Upper lobe of left lung (tissue), 6 donors: ENCODE data around the gene AJUBA. TPM values are rescaled to one million over a fixed set of nuclear protein-coding genes. Genes with fewer than 3 reads are reported as not detected.

Experiments used
- ATAC-seq, 2 donors: fragments of 200-7000 bp; cut with Tn5 transposase; one replicate each; pipeline ENCODE4 v1.9.1; 2022; ENCODE audit warnings: mild to moderate bottlenecking in 2 of 2, moderate library complexity in 2 of 2; ENCODE audit not compliant: low FRiP score in 2 of 2
- DNase-seq, 2 donors: peaks; one replicate each; pipeline ENCODE4 v3.0.0-alpha.2; 2019 to 2020
- H3K27ac ChIP-seq, 4 donors: fragments of 200-600 bp; sonication (generic); one replicate each; pipeline ENCODE4 v1.5.1; 2016 to 2019
- H3K27me3 ChIP-seq, 4 donors: fragments of 200-600 bp; sonication (generic); one replicate each; pipeline ENCODE4 v1.5.1; 2017 to 2019
- H3K36me3 ChIP-seq, 4 donors: fragments of 200-600 bp; sonication (generic); one replicate each; pipeline ENCODE4 v1.5.1; 2016 to 2019
- H3K4me1 ChIP-seq, 4 donors: fragments of 200-600 bp; sonication (generic); one replicate each; pipeline ENCODE4 v1.5.1; 2018 to 2019
- H3K4me3 ChIP-seq, 4 donors: fragments of 200-600 bp; sonication (generic); one replicate each; pipeline ENCODE4 v1.5.1; 2017 to 2019; ENCODE audit warnings: mild to moderate bottlenecking in 2 of 4, moderate library complexity in 1 of 4
- H3K9me3 ChIP-seq, 4 donors: fragments of 200-600 bp; sonication (generic); one replicate each; pipeline ENCODE4 v1.5.1; 2018 to 2019
- CTCF ChIP-seq, 6 experiments: fragments of 450-650 bp in 4 of 6; fragments of 200-600 bp in 2 of 6; sonication (generic) in 2 of 6; IDR thresholded peaks; one replicate each; pipeline ENCODE4 v1.5.1; 2016 to 2019; ENCODE audit warnings: antibody characterized with exemption in 6 of 6
- EP300 ChIP-seq, 4 donors: sonication (generic); formaldehyde crosslinking; IDR thresholded peaks; one replicate each; pipeline ENCODE4 v1.5.1; 2017; ENCODE audit warnings: antibody characterized with exemption in 4 of 4, control low read depth in 2 of 4
- POLR2A ChIP-seq, 4 donors: fragments of 450-650 bp; IDR thresholded peaks; one replicate each; pipeline ENCODE4 v1.5.1; 2016 to 2017; ENCODE audit warnings: antibody characterized with exemption in 4 of 4, mild to moderate bottlenecking in 2 of 4
- POLR2AphosphoS5 ChIP-seq, 2 donors: sonication (generic); formaldehyde crosslinking; IDR thresholded peaks; one replicate each; pipeline ENCODE4 v1.5.1; 2017; ENCODE audit warnings: antibody characterized with exemption in 2 of 2
- WGBS, 2 donors: methylation state at CpG; one replicate each; pipeline ENCODE4 v1.1.5; 2017 to 2018; 5-methylcytosine and 5-hydroxymethylcytosine counted together
- total RNA-seq, 6 donors: library from RNA; depleted of rRNA in 4 of 6; stranded (reverse); fragments of >200 nt in 4 of 6; gene quantifications; one replicate each; pipeline versions ENCODE4 v1.1.0 to v1.2.1, GENCODE V29; 2016 to 2021
- donor health status: DM: no; HTN: no; CAD: no; lungs with moderate emphysema.
- donor health status: DM: no; HTN: yes; CAD: no; lungs with severe emphysema.

Gene AJUBA
- total RNA-seq, 6 donors from 2014 or later = 34.4 to 50.3 (median 39.5) TPM

- ATAC-seq (no peak), DNase-seq (no peak)
- Histone ChIP-seq H3K27me3 (no peaks in the 10 kb centered on the region), H3K4me1 (peaks cover 0 to 10% (median 5%) of the 10 kb centered on the region in 4 donors), H3K36me3 (peaks cover 4 to 52% (median 34%) of the 10 kb centered on the region in 4 donors), H3K4me3 (no peak overlapping the region), H3K27ac (no peak overlapping the region), H3K9me3 (no peaks in the 10 kb centered on the region)
- 88 to 92% methylated on average over 7 of the region's 7 CpGs for WGBS, 2 donors
- no peak for TF ChIP-seq POLR2A (IDR thresholded peaks at IDR 0.05)
- TF ChIP-seq EP300 (IDR thresholded peaks at IDR 0.05) = no peak
- no peak for TF ChIP-seq POLR2AphosphoS5 (IDR thresholded peaks at IDR 0.05)
Observed at GRCh38 chr14:23024612-23025075, 42.3 kb upstream of the AJUBA start.

GRCh38 chr14:23023795-23024152 is 41.4 kb upstream of the AJUBA start:
- Histone ChIP-seq H3K4me1 (peaks cover 0 to 9% (median 2%) of the 10 kb centered on the region in 4 donors), H3K27ac (no peak overlapping the region), H3K9me3 (no peaks in the 10 kb centered on the region), H3K36me3 (peaks cover 4 to 46% (median 29%) of the 10 kb centered on the region in 4 donors), H3K4me3 (no peak overlapping the region), H3K27me3 (no peaks in the 10 kb centered on the region)
- ATAC-seq (no peak), DNase-seq (no peak)
- TF ChIP-seq POLR2AphosphoS5 (IDR thresholded peaks at IDR 0.05) (no peak), POLR2A (IDR thresholded peaks at IDR 0.05) (no peak), EP300 (IDR thresholded peaks at IDR 0.05) (no peak), CTCF (IDR thresholded peaks at IDR 0.05) (no peak)
- 79 to 88% methylated on average over 2 of the region's 2 CpGs for whole genome bisulfite sequencing, 2 donors

- WGBS, 2 donors = 86 to 88% methylated on average over 8 of the region's 8 CpGs
- DNase-seq = no peak
Observed at GRCh38 chr14:23023022-23023794, 40.9 kb upstream of the AJUBA start.

GRCh38 chr14:23021889-23022442 is 39.6 kb upstream of the AJUBA start:
- WGBS, 2 donors = 75 to 82% methylated on average over 7 of the region's 7 CpGs
- Histone ChIP-seq H3K4me1 (no peaks in the 10 kb centered on the region), H3K27ac (no peak overlapping the region), H3K4me3 (no peak overlapping the region), H3K9me3 (no peaks in the 10 kb centered on the region), H3K36me3 (peaks cover 4 to 28% (median 22%) of the 10 kb centered on the region in 4 donors), H3K27me3 (no peaks in the 10 kb centered on the region)
- DNase-seq (no peak), ATAC-seq (no peak)
- TF ChIP-seq CTCF (IDR thresholded peaks at IDR 0.05) (no peak), POLR2AphosphoS5 (IDR thresholded peaks at IDR 0.05) (no peak), POLR2A (IDR thresholded peaks at IDR 0.05) (no peak), EP300 (IDR thresholded peaks at IDR 0.05) (no peak)

More at GRCh38 chr14:23023022-23023794, 40.9 kb upstream of the AJUBA start:
- H3K27ac ChIP-seq = no peak overlapping the region
- no peaks in the 10 kb centered on the region for H3K27me3 ChIP-seq
- H3K36me3 ChIP-seq = peaks cover 4 to 41% (median 27%) of the 10 kb centered on the region in 4 donors
- no peak overlapping the region for H3K4me3 ChIP-seq
- H3K4me1 ChIP-seq = peaks cover 0 to 5% (median under 1%) of the 10 kb centered on the region in 4 donors
- TF ChIP-seq EP300 (IDR thresholded peaks at IDR 0.05) = no peak
- no peak for TF ChIP-seq POLR2AphosphoS5 (IDR thresholded peaks at IDR 0.05)
- no peak for TF ChIP-seq CTCF (IDR thresholded peaks at IDR 0.05)
- TF ChIP-seq POLR2A (IDR thresholded peaks at IDR 0.05) = no peak
- H3K9me3 ChIP-seq = no peaks in the 10 kb centered on the region
- no peak for ATAC-seq

- DNase-seq = no peak
- TF ChIP-seq CTCF (IDR thresholded peaks at IDR 0.05) (no peak), POLR2AphosphoS5 (IDR thresholded peaks at IDR 0.05) (no peak), POLR2A (IDR thresholded peaks at IDR 0.05) (no peak), EP300 (IDR thresholded peaks at IDR 0.05) (no peak)
- no peak for ATAC-seq
- Histone ChIP-seq H3K4me3 (no peak overlapping the region), H3K27me3 (no peaks in the 10 kb centered on the region), H3K4me1 (no peaks in the 10 kb centered on the region), H3K27ac (no peak overlapping the region), H3K9me3 (no peaks in the 10 kb centered on the region), H3K36me3 (peaks cover 4 to 25% (median 17%) of the 10 kb centered on the region in 4 donors)
- 80 to 85% methylated on average over 9 of the region's 9 CpGs for WGBS, 2 donors
Observed at GRCh38 chr14:23021434-23021833, 39.1 kb upstream of the AJUBA start.
